ENCODE data around the gene TENM3.

TENM3 gene

DNA sequence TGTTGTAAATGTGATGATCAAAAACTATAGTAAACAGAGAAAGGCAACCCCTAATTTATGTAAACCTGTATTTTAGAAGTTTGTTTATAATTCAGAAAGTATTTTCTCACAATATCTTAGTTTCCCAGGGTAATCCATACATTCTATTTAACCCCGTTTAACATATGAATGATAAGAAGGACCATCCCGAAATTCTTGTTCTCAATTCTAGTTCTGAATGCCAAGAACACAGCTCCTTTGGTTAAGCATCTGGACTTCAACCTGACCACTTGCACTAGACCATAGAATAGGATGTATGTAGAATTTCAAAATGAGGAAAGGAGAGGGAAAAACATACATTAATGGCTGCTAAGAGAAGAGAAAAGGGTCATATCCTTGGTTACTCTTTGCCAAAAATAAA is 227.0 kb downstream of the TENM3 start:
- no peak for DNase-seq

DNA sequence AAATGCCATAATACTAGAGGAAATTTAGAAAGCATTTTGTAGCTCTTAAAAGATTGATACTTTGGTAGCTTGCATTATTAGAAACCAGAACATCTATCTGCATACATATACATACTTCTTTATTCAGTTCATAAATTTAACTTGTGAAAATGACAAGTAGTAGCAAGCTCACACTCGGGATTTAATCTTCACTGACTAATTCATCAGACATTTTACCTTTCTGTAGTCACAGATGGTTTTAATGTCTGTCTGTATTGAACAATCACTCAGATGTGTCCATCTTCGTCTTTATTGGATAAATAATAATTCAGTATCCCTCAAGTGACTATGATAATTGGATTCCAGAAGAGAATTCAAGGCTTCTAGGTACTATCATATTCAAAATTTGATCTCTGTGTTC is 232.3 kb downstream of the TENM3 start:
- DNase-seq = no peak

DNA sequence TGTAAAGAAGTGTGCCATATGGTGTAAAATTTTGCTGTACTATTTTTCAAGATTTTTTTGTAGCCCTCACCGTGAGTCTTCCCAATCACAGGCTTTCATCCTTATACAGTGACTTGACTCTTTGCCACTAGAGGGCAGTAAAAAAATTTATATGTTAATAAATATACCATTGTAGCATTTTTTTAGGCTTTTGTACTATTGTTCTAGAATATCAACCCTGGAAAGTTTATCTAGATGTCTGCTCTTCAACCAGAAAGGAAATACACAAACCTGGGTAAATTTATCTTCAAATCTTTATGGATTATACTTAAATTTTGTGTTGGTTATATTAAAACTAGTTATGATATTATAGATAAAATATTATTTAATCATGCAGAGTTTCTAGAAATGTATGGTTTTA is 235.3 kb downstream of the TENM3 start:
- DNase-seq = no peak

DNA sequence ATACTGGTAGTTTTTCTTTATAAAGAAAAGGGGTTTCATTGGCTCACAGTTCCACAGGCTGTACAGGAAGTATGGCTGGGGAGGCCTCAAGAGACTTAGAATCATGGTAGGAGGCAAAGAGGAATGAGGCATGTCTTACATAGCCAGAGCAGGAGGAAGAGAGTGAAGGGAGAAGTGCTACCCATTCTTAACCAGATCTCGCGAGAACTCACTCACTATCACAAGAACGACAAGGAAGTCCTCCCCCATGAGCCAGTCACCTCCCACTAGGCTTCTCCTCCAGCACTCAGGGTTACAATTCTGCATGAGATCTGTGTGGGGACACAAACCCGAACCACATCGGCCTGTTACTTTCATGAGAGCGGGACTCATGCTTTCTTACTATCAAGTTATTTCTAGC is 240.5 kb downstream of the TENM3 start:
- DNase-seq = no peak

DNA sequence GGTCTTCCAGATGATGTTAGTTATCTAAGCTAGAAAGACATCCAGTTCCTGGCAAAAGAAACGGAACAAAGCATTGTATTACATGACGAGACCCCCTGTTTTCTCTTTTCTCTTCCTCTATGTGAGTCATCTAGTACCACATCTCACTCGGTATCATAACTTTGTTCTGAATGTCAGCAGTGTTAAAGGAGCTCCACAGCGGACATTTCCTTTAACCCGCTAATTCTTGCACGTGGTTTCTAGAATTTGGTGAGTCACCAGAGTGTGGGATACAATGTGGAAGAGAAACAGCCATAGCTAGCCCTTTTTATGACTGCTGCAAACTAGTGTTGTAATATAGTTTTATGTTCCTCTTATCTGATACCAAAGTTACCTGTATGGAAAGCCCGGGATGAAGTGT is 243.7 kb downstream of the TENM3 start:
- DNase-seq = no peak

DNA sequence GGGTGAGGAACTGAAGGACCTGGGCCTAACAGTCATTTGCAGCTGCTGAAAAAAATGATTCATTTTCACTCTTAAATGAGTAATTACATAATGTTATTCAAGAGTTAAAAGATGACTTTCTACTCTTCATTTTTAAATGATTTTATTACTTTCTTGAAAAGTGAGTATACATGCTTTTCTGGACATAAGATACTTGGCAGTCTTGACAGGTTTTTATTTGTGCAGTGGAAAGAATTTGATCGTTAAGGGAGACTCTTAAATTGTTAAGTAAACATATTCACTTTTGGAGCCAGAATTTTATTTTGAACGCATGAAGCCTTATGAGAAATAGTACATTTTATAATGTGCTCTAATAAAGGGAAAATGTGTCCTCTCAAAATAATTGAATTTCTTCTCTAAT is 245.7 kb downstream of the TENM3 start:
- DNase-seq = no peak

DNA sequence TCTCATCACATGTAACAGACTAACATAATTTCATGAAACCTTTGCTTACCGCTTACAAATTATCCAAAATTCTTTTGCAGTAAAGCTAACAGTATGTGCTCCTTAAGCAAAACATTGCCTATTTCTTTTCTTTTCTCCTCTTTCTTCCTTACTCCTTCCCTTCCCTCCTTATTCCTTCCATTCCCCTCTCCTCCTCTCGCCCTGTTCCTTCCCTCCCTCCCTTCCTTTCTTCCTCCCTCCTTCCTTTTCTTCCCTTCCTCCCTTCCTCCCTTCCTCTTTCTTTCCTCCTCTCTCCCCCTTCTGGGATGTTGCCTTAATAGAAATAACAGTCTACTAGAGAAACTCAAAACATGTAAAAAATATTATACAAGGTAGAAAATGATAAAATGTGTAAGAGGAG is 246.4 kb downstream of the TENM3 start:
- no peak for DNase-seq

DNA sequence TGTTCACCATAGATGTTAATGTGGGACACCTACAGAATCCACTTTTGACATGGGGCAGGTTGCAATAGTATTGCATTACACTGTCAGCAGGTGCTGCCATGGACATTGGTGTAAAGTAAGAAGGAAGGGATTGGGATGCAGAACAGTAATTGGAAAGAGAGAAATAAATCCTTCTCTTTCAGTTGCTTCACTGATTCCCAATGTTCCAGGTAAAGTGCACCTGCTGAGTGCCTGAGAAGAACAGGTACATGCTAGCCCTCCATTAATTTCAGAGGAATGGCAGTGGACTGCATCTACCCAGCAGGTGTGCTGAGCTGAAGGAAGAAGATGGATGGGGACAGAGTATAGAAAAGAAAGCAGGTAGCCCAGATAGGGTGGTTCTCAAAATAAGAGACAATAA is 248.5 kb downstream of the TENM3 start:
- DNase-seq = no peak

DNA sequence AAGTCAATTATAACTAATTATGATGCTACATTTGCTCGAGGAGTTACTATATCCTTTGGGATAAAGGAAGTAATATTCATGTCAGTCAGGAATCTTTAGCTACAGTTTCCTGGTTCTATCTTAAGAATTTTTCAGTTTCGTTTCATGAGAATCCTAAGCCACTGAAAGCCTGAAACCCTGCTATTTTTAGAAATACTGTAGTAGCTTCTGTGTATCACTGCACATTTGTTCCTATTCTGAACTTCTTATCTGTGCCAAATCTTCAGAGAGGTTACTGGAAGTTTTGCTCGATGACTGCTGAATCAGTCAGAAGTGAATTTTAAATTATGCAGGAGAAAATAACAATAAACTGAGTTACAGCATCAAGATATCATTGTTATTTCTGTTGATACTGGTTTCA is 249.2 kb downstream of the TENM3 start:
- no peak for DNase-seq

DNA sequence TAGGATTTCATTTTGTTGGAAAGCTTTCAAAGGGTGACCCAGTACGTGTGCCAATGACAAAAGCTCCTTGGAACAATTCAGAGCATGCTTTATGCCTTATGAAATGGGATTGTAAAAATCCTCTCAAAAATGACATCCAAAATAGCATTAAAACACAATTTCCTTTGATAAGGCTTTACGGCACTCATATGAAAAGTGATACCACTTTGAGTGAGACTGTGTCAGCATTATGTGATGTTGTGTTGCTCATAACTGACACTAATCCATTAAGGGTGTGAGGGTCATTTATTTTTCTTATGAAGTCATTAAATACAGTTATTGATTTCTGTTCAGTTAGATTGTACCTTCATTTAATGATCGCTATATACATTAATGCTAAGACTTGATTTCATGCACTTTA is 250.2 kb downstream of the TENM3 start:
- no peak for DNase-seq

DNA sequence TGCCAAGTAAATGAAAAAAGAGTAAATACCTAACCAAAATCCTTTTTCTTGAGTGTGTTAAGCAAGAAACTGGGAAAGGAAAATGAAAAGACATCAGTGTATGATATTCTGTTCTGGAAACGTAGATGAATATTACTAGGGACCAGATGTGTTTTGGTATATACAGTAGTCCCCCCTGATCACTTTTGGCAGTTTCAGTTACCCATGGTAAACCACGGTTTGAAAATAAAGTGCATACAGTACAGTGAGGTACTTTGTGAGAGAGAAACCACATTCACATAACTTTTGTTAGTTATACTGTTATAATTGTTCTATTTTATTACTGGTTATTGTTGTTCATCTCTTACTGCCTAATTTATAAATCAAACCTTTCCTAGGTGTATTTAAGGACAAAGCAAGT is 250.9 kb downstream of the TENM3 start:
- DNase-seq = no peak

DNA sequence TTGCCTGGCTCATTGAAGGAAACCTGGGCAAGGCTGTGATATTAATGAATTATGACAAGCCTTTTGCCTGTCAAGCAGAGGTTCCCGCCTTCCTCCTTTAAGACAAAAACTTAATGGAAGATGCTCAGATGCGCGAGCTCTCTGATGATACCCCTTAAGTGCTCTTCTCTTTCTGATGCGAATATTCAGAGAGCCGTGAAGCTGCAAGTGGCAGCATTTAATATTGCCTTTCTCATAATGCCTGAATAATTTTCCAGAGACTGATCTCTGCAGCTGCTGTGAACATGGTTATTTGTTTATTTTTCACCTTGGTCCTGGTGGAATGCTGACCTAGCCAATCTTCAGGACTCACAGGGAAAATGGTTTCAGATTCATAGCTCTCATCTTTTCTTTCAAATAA is 251.8 kb downstream of the TENM3 start:
- no peak for DNase-seq

DNA sequence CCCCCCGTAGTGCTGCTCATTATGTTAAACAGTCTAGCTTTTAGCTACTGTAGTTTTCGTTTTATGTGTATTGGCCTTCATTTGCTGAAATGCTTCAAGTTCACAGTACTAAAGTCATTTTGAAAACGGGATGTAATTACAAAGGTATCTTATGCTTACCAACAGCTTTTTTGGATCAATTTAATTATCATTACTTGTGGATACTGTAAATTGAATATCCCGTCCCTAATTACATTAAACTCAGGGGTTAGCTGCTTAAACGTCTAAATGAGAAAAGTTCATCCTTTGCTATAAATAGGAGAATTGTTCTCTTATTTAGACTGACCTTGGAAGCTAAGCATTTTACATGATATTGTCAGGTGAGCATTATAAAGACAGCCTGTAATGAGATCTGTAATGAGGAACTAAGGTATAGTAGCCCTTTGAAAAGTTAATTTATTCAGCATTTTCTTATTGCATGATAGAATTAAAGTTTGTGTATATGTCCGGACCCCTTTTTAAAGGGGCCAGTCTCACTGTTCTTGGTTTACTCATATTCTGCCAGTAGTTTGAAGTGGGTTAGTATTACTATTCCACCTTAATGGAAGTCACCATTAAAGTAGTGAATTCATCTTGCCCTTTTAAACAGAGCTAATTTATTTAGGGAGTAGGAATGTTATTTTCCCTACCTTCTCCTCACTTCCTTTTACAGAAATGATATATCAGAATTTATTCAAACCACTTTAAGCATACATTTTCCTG is 252.6 kb downstream of the TENM3 start:
- no peak for DNase-seq

DNA sequence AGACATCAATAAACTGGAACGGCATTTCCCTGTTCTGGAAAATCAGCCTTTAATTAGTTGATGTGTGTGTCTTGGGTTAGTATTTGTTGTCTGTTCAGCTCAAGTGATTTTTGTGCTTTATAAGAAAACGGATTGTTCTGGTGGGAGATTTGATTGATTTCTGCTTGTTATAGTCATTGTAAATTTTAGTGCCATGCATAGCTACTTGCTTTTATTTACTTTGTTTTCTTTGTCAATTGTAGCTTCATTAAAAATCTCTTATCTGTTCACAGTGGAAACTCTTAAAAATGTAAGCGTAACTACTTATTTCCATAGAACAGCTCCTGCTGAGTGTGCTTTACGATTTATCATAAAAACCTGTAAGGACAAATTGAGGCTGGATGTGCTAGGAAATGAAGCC is 253.2 kb downstream of the TENM3 start:
- no peak for DNase-seq

DNA sequence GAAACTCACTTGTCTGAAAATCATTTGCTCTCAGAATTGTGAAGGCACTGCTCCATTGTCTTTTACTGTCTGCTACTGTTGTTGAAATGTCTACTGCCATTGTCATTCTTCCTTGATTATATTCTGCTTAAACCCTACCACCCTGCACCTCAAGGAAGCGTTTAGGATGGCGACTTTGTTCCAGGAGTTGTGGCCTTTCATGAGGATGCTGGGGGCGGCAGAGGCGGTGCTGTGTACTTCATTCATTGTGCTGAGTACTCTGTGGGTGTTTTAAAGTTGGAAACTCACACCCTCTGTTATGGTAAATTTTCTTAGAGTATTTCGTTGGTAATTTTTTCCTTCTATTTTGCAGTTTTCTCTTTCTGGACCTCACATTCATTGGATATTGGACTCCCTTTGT is 258.9 kb downstream of the TENM3 start:
- DNase-seq = no peak

DNA sequence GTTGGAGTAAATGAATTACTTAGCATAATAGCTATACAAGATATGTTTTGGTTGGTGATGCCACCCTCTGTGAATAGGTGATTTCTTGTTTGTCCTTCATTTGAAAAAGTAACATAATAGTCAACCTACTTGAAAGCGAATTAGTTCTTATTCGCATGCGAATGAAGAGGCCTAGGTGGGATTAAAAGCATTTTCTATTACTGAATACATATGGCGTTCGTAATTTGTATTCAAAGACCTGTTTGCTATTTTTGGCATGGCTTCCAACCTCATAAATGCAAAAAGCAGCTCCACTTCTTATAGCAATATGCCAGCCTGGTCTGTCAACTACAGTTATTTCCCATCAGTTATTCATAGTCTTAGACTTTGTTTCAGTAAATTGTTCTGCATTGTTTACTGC is 261.3 kb downstream of the TENM3 start:
- no peak for DNase-seq

DNA sequence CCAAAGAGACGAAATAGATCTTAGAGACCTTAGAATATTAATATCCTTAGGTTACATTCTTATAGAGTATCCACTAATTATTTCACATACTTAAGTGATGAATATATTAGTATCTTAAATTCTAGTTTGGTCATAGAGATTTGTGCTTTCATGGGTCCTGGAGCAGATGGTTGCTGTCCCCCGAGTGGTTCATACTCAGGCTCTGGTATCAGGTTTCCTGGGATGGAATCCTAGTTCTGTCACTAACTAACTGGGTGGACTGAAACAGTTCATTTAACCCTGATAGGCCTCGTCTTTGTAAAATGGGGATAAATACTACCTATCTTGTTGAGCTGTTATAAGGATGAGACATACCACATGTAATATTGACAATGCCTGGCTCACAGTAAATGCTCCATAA is 264.6 kb downstream of the TENM3 start:
- DNase-seq = no peak

DNA sequence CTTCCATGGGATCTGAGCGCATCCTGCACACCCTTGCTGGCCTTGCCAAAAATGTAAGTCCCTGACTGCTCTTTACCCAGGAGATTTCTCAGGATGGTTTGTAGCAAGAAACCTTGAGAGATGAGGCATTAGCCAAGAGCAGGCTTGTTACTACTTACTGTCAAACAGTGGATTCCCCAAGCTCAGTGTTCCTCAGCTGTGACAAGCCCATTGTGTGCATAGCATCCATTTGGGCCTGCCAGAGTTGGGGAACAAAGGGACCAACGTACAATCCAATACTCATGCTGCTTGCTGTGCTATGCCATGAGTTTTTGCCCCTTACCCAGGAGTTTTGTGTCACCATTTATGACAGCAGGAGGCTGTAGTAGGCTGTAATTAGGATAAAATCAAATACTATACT is 267.6 kb downstream of the TENM3 start:
- DNase-seq = no peak

DNA sequence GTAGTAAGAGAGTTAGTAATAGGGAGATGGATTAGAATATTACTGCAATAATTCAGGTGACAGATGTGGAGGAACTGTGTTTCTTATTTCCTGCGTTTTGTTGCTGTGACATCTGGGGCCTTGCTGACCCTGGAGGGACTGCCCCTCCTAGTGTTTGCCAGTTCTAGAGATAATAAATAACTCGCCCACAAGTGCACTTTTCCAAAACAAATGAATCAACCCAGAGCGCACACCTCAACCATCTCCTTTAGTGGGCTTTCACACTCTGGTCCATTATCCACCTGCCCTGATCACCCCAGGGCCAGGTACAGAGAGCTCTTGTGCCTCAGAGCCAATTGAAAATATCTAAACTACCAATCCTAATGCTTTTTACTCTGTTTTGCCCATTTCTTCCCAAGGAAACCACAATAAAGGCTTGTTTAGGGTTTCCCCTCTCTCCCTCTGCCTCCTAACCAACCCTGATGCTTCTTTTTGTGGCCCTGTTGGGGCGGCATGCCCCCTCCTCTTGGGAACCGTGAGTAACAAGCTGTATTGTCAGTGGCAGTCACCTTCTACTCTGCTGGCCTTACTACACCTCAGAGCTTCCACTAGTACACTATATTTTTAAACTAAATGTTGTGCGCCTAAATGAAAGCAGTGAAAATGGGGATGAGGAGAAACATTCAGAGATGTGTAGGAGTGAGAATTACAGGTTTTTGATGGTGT is 270.5 kb downstream of the TENM3 start:
- no peak for DNase-seq

DNA sequence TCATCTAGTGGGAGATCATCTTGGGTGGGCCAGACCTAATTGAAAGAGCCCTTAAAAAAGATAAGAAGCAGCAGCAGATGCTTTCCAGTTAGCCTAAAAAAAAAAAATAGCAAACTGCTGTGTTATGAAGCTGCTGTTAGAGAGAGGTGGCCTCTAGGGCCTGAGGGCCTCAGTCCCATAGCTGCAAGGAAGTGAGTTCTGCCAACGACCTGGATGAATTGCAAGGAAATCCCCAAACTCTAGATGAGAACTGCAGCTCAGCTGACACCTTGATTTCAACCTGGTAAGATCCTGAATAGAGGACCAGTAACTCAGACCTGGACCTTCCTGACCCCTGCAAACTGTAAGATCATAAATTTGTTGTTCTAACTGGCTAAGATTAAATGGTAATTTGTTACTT is 275.2 kb downstream of the TENM3 start:
- DNase-seq = no peak

DNA sequence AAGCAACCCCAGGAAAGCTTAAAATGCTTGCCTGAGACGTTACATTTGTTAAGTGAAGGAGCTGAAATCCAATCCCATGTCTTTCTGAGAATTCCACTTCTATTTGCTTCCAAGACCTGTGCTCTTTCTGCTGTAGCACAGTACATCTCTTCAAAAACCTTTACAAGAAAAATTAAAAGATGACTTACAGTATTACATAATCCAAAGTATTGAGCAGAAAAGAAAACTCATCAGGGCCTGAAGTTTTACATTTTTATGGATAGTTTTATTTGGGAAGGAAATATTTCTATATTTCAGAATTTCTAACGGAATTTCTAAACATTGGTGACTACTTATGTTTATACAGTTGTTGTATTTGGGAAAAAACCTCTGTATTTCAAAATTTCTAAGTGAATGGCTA is 276.3 kb downstream of the TENM3 start:
- DNase-seq = no peak

DNA sequence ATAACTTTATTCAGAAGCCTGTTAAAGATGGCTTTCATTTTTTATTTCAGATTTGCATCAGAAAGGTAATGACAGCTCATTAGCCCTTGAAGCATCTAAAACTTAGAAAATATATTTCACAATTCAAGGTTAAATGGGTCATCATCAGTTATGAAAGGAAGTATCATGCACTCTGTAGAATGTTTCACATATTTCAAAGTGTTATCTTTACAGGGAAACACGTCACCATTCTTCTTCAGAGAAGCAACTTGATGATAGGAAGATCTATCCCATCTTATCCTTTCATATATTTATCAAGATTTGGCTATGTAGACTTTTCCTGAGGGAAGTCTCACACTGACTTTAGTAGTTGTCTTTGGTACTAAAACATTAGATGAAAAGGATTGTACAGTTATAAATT is 277.8 kb downstream of the TENM3 start:
- DNase-seq = no peak

DNA sequence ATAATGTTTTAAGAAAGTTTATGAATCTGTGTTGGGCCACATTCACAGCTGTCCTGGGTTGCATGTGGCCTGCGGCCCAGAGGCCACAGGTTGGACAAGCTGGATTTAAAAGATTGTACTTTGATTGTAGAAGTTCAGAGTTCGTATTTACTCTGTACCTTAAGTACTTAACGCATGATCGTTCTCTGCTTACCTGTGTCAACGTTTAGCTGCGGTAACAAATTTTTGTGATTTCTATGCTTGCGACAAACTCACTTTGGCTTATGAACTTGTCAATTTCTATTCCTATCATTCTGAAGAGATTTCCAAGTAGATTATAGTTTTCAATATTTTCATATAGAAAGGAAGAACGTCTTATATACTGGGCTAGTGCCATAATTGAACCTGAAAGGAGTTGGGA is 285.6 kb downstream of the TENM3 start:
- DNase-seq = no peak

DNA sequence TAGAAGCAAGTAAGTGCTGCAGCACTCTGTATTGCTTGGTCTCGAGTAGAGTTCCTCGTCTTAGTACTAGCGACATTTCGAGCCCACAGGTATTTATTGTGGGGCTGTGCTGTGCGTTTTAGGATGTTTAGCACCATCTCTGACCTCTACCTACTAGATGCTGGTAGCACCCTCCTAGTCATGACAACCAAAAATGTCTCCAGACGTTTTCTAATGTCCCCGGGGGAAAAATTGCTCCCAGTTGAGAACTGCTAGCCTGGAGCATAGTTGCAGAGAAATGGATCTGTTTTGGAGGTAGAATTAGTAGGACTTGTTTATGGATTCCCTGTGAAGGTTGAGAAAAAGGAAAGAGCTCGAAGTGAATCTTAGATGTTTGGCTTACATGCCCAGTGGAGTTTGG is 287.2 kb downstream of the TENM3 start:
- no peak for DNase-seq

DNA sequence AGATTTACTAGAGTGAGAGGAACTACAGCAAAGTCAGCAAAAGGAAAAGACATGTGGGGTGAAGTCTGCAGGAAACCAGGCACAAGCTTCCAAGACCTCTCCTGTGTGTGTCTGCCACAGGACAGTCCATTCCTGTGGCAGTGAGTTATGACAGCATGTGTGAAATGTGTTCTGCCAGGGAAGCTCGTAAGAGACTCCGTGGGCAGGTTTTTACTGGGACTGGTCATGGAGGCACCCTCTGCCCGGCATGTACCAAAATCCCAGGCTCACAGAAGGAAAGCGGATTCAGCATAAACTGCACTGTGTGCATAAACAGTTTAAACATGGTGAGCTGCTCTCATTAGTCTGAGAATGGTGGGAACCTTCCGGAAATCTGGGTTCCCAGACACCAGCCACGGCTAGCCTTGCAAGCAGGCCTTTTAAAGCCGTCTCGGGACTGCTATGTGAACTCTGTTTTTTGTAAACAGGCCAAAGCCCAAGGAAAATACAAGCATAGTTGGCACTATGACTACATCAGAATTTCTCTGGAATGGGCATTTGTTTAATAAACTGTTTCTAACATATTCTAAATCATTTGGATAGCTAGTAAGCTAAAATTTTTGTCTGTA is 288.5 kb downstream of the TENM3 start:
- no peak for DNase-seq

All from activated CD4-positive, alpha-beta T cell treated with anti-CD3 and anti-CD28 coated beads, Interleukin-2, amount 50 U/mL, for 1 hour (primary cell).